ENCODE data around the gene IZUMO1R.
"Not testable (repeated sequence)": the region's sequence is repeated elsewhere in the genome, so short reads cannot be mapped to it uniquely, and the experiment has no call there.

IZUMO1R gene

GRCh38 chr11:94303966-94304958 is at the start of gene IZUMO1R:
IZUMO1R (plus strand) TSS chr11:94304580; CDS start chr11:94305637, 1,057 bp downstream.
- no peak for DNase-seq

- DNase-seq = no peak
Observed at GRCh38 chr11:94271885-94272372, 32.5 kb upstream of the IZUMO1R start.

- DNase-seq = no peak
Observed at GRCh38 chr11:94272738-94273313, 31.6 kb upstream of the IZUMO1R start.

GRCh38 chr11:94275961-94276360 is 28.4 kb upstream of the IZUMO1R start:
- DNase-seq = no peak

GRCh38 chr11:94276943-94277342 is 27.4 kb upstream of the IZUMO1R start:
- no peak for DNase-seq

GRCh38 chr11:94278207-94278606 is 26.2 kb upstream of the IZUMO1R start:
- not testable (repeated sequence) for DNase-seq

GRCh38 chr11:94279996-94280395 is 24.4 kb upstream of the IZUMO1R start:
- no peak for DNase-seq

- no peak for DNase-seq
Observed at GRCh38 chr11:94281324-94281723, 23.1 kb upstream of the IZUMO1R start.

GRCh38 chr11:94283678-94284077 is 20.7 kb upstream of the IZUMO1R start:
- DNase-seq = no peak

GRCh38 chr11:94295534-94295933 is 8.8 kb upstream of the IZUMO1R start:
- DNase-seq = no peak

- DNase-seq = no peak
Observed at GRCh38 chr11:94297985-94298576, 6.3 kb upstream of the IZUMO1R start.

- no peak for DNase-seq
Observed at GRCh38 chr11:94302776-94303175, 1.6 kb upstream of the IZUMO1R start.

GRCh38 chr11:94305146-94305545 is 766 bp downstream of the IZUMO1R start:
- no peak for DNase-seq

- no peak for DNase-seq
Observed at GRCh38 chr11:94307101-94307791, 2.9 kb downstream of the IZUMO1R start.

GRCh38 chr11:94308024-94308423 is 3.6 kb downstream of the IZUMO1R start:
- no peak for DNase-seq

- DNase-seq = no peak
Observed at GRCh38 chr11:94309757-94310156, 5.4 kb downstream of the IZUMO1R start.

GRCh38 chr11:94310191-94310875 is 6.0 kb downstream of the IZUMO1R start:
- DNase-seq = no peak

GRCh38 chr11:94312339-94312738 is 8.0 kb downstream of the IZUMO1R start:
- no peak for DNase-seq

GRCh38 chr11:94314064-94314463 is 9.7 kb downstream of the IZUMO1R start:
- DNase-seq = no peak

GRCh38 chr11:94315664-94316063 is 11.3 kb downstream of the IZUMO1R start:
- DNase-seq = no peak

- DNase-seq = no peak
Observed at GRCh38 chr11:94322501-94322900, 18.1 kb downstream of the IZUMO1R start.

GRCh38 chr11:94325681-94326080 is 21.3 kb downstream of the IZUMO1R start:
- no peak for DNase-seq

Data from NCI-H510A (cell line).